NB4 (cell line): ENCODE measurements around the gene CDH13.

Source experiments
- POLR2A ChIP-seq: IDR thresholded peaks from 2 replicates; pipeline ENCODE4 v1.6.1; 2011; ENCODE audit warnings: mild to moderate bottlenecking; ENCODE audit not compliant: insufficient read length; ENCODE audit errors: extremely low read depth
- TF ChIP-seq, protein P1 (sequence below): IDR thresholded peaks from one replicate; pipeline ENCODE4 v1.5.1; 2012; ENCODE audit warnings: low read depth, low read length
- TF ChIP-seq, protein P2 (sequence below): IDR thresholded peaks from 2 replicates; pipeline ENCODE4 v1.6.1; 2011; ENCODE audit warnings: low read depth, low read length

GRCh38 chr16:83040174-83040573 lies 413.4 kb downstream of the CDH13 start:
- TF ChIP-seq, protein P1, sequence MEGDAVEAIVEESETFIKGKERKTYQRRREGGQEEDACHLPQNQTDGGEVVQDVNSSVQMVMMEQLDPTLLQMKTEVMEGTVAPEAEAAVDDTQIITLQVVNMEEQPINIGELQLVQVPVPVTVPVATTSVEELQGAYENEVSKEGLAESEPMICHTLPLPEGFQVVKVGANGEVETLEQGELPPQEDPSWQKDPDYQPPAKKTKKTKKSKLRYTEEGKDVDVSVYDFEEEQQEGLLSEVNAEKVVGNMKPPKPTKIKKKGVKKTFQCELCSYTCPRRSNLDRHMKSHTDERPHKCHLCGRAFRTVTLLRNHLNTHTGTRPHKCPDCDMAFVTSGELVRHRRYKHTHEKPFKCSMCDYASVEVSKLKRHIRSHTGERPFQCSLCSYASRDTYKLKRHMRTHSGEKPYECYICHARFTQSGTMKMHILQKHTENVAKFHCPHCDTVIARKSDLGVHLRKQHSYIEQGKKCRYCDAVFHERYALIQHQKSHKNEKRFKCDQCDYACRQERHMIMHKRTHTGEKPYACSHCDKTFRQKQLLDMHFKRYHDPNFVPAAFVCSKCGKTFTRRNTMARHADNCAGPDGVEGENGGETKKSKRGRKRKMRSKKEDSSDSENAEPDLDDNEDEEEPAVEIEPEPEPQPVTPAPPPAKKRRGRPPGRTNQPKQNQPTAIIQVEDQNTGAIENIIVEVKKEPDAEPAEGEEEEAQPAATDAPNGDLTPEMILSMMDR, result no peak
- TF ChIP-seq POLR2A, result no peak
- TF ChIP-seq, protein P2, sequence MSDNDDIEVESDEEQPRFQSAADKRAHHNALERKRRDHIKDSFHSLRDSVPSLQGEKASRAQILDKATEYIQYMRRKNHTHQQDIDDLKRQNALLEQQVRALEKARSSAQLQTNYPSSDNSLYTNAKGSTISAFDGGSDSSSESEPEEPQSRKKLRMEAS, result no peak
